HG03342 (cell line): ENCODE data around the gene NUDT3.

Experiments
- ATAC-seq: cut with Tn5 transposase; IDR thresholded peaks from one replicate; pipeline ENCODE4 v1.9.1; 2021; ENCODE audit warnings: mild to moderate bottlenecking, moderate library complexity; ENCODE audit not compliant: unreplicated experiment

Gene NUDT3

DNA sequence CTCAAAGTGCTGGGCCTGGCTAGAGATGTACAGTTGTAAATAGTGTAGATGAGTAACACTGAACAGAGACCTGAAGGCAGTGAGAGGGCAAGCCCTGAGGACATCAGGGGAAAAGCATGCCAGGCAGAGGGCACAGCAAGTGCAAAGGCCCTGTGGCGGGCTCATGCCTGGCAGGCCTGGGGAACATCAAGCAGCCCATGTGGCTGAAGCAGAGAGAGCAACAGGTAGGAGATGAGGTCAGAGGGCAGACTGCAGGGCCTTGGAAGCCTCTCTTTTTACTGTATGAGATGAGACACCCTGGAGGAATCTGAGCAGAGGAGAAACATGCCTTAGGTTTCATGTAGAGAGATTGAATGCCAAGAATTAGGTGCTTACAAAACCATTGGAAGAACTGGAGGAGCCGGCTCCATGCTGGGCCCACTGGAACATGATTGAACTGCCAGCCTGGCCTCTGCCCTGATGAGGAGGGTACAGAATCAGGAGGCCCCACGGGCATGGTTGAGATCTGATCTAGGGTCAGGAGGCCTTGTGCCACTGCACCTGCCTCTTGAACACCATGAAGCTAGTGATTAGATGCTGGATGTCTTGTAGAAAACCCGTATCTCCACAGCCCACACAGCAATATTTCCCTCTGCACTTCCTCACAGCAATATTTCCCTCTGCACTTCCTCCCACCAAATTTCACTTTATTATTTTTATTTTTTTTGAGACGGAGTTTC, 161.7 kb downstream of the NUDT3 start:
- no peak for ATAC-seq

DNA sequence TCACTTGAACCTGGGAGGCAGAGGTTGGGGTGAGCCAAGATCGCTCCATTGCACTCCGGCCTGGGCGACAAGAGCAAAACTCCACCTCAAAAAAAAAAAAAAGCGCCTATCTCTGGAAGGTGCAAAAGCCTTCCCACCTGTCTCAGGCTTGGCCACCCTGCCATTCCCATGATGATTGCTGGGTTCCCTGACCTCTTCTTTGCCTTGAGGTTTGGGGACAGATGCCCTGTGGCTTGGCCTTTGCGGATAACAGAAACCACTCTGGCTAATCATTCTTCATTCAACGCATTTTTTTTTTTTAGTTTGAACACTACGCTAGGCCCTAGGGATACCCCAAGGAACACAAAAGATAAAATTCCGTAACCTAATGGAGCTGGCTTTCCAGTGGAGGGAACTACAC, 162.6 kb downstream of the NUDT3 start:
- no peak for ATAC-seq
